NCI-H2171 treated with DMSO at 0.1 percent for 48 hours (cell line): ENCODE results near the gene EPHB3.

Source experiments
- DNase-seq: peaks from one replicate; lab custom pipeline; 2025; lab: John Stamatoyannopoulos, UW

Gene EPHB3

GRCh38 chr3:184581331-184581855 lies 19.8 kb downstream of the EPHB3 start:
- DNase-seq, result no peak

GRCh38 chr3:184582646-184583577 lies 21.3 kb downstream of the EPHB3 start:
- no peak for DNase-seq

GRCh38 chr3:184583578-184584451 lies 22.2 kb downstream of the EPHB3 start:
- no peak for DNase-seq

GRCh38 chr3:184584464-184584891 lies 22.9 kb downstream of the EPHB3 start:
- DNase-seq, result no peak

- no peak for DNase-seq
Measured at GRCh38 chr3:184585545-184585944, 24.0 kb downstream of the EPHB3 start.

GRCh38 chr3:184586851-184587250 lies 25.3 kb downstream of the EPHB3 start:
- DNase-seq, result no peak

GRCh38 chr3:184588776-184589175 lies 27.2 kb downstream of the EPHB3 start:
- DNase-seq, result no peak

- peak; percentile 22 for DNase-seq
Measured at GRCh38 chr3:184590795-184591194, 29.2 kb downstream of the EPHB3 start.

GRCh38 chr3:184591789-184592188 lies 30.2 kb downstream of the EPHB3 start:
- DNase-seq, result peak; percentile 89

GRCh38 chr3:184592371-184593219 lies 31.0 kb downstream of the EPHB3 start:
- peak; percentile 86 for DNase-seq

GRCh38 chr3:184593220-184593927 lies 31.8 kb downstream of the EPHB3 start:
- DNase-seq, result no peak

- no peak for DNase-seq
Measured at GRCh38 chr3:184593928-184594303, 32.3 kb downstream of the EPHB3 start.

GRCh38 chr3:184594371-184595001 lies 32.9 kb downstream of the EPHB3 start:
- DNase-seq, result no peak

GRCh38 chr3:184595726-184596125 lies 34.1 kb downstream of the EPHB3 start:
- DNase-seq, result no peak

GRCh38 chr3:184596233-184596632 lies 34.6 kb downstream of the EPHB3 start:
- DNase-seq, result no peak

- no peak for DNase-seq
Measured at GRCh38 chr3:184596886-184597575, 35.4 kb downstream of the EPHB3 start.

- no peak for DNase-seq
Measured at GRCh38 chr3:184597829-184598573, 36.4 kb downstream of the EPHB3 start.

GRCh38 chr3:184598574-184598927 lies 37.0 kb downstream of the EPHB3 start:
- no peak for DNase-seq

- DNase-seq, result no peak
Measured at GRCh38 chr3:184599143-184599542, 37.6 kb downstream of the EPHB3 start.
